ENCODE results near the gene FOXK2.
"Not testable (repeated sequence)": the region's sequence is repeated elsewhere in the genome, so short reads cannot be mapped to it uniquely, and the experiment has no call there.

- TF ChIP-seq, protein P1, sequence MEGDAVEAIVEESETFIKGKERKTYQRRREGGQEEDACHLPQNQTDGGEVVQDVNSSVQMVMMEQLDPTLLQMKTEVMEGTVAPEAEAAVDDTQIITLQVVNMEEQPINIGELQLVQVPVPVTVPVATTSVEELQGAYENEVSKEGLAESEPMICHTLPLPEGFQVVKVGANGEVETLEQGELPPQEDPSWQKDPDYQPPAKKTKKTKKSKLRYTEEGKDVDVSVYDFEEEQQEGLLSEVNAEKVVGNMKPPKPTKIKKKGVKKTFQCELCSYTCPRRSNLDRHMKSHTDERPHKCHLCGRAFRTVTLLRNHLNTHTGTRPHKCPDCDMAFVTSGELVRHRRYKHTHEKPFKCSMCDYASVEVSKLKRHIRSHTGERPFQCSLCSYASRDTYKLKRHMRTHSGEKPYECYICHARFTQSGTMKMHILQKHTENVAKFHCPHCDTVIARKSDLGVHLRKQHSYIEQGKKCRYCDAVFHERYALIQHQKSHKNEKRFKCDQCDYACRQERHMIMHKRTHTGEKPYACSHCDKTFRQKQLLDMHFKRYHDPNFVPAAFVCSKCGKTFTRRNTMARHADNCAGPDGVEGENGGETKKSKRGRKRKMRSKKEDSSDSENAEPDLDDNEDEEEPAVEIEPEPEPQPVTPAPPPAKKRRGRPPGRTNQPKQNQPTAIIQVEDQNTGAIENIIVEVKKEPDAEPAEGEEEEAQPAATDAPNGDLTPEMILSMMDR (IDR thresholded peaks at IDR 0.05), result not testable (repeated sequence)
- TF ChIP-seq POLR2A (IDR thresholded peaks at IDR 0.05), result not testable (repeated sequence)
Observed at GRCh38 chr17:82557510-82557909, 38.0 kb downstream of the FOXK2 start.
